Caco-2 (cell line): ENCODE data around the gene GREB1. TPM values are rescaled to one million over a fixed set of nuclear protein-coding genes. Genes with fewer than 3 reads are reported as not detected.
A peak's percentile ranks its signal among the peaks of the same experiment; 100 is the strongest.

Experiments used
- BruUV-seq: library from RNA; stranded (reverse); fragments of 400-500 nt; replicated peaks from 2 replicates; lab custom pipeline; 2021; lab: Mats Ljungman, UMichigan
- CTCF ChIA-PET: fragments of 300-600 bp; sonication (Branson Sonifier 250); formaldehyde crosslinking; loops from one replicate; lab custom pipeline; 2022; ENCODE audit warnings: antibody characterized with exemption; lab: Charles Lee
- POLR2A ChIA-PET: fragments of 300-600 bp; sonication (Branson Sonifier 250); formaldehyde crosslinking; loops from one replicate; lab custom pipeline; 2022; ENCODE audit warnings: antibody characterized with exemption; lab: Charles Lee
- DNase-seq, 2 experiments: peaks; one replicate each; pipeline versions ENCODE4 v3.0.0 to v3.0.0-alpha.2; 2020 to 2022
- H3K27me3 ChIP-seq: replicated peaks from 2 replicates; pipeline ENCODE4 v1.6.0; 2011; ENCODE audit warnings: low read length; ENCODE audit not compliant: control insufficient read depth, insufficient read depth
- H3K36me3 ChIP-seq: 2 replicates; pipeline ENCODE4 v1.5.1; 2011; ENCODE audit warnings: low read length; ENCODE audit not compliant: control insufficient read depth, insufficient read depth
- H3K4me1 ChIP-seq: fragments of 250-450 bp; sonication (Bioruptor Pico); 2 replicates; pipeline ENCODE4 v1.5.1; 2020; ENCODE audit warnings: mild to moderate bottlenecking
- H3K4me3 ChIP-seq: 2 replicates; pipeline ENCODE4 v1.5.1; 2011; ENCODE audit warnings: low read depth, mild to moderate bottlenecking, control low read depth, low read length
- H3K9me3 ChIP-seq: fragments of 250-450 bp; sonication (Bioruptor Pico); 2 replicates; pipeline ENCODE4 v1.5.1; 2020; ENCODE audit warnings: mild to moderate bottlenecking, moderate library complexity
- H3K27ac Mint-ChIP-seq: one replicate; pipeline ENCODE4 v1.8.0; 2022; ENCODE audit warnings: mixed read lengths; ENCODE audit not compliant: unreplicated experiment
- H3K27me3 Mint-ChIP-seq: one replicate; pipeline ENCODE4 v1.8.0; 2022; ENCODE audit warnings: mixed read lengths; ENCODE audit not compliant: insufficient read depth, unreplicated experiment
- H3K36me3 Mint-ChIP-seq: one replicate; pipeline ENCODE4 v1.8.0; 2022; ENCODE audit warnings: mild to moderate bottlenecking, mixed read lengths; ENCODE audit not compliant: insufficient read depth, unreplicated experiment
- H3K4me1 Mint-ChIP-seq: one replicate; pipeline ENCODE4 v1.8.0; 2022; ENCODE audit warnings: low read depth, mixed read lengths; ENCODE audit not compliant: unreplicated experiment
- H3K4me3 Mint-ChIP-seq: one replicate; pipeline ENCODE4 v1.8.0; 2022; ENCODE audit warnings: mild to moderate bottlenecking, moderate library complexity, mixed read lengths; ENCODE audit not compliant: unreplicated experiment
- H3K9me3 Mint-ChIP-seq: one replicate; pipeline ENCODE4 v1.8.0; 2022; ENCODE audit warnings: mixed read lengths; ENCODE audit not compliant: unreplicated experiment
- CTCF ChIP-seq, 2 experiments: fragments of 200-600 bp in 1 of 2; IDR thresholded peaks; 1 replicate in 1 of 2; 2 replicates in 1 of 2; pipeline versions ENCODE4 v1.5.1 to v1.8.0; 2011 to 2022; ENCODE audit warnings: antibody characterized with exemption in 1 of 2, control low read depth in 1 of 2, inconsistent platforms in 1 of 2, low read depth in 1 of 2, low read length in 1 of 2, mild to moderate bottlenecking in 1 of 2, moderate library complexity in 1 of 2; ENCODE audit not compliant: insufficient read depth in 1 of 2, severe bottlenecking in 1 of 2, unreplicated experiment in 1 of 2
- intact Hi-C: fragments of 100-400 bp; cut with micrococcal nuclease; formaldehyde crosslinking; loops from one replicate; pipeline ENCODE4 v1.10.0; 2022; ENCODE audit not compliant: unreplicated experiment
- total RNA-seq: library from RNA; stranded (reverse); gene quantifications from 2 replicates; pipeline ENCODE4 v1.2.3, GENCODE V29; 2022

GREB1 gene
- total RNA-seq, 1 experiment from 2014 or later: 2.4 TPM

- ChIA-PET POLR2A (no interaction called here), CTCF (interaction anchor here (0.7 to 1.3 kb wide), 4 partner anchors 16 to 112 kb away, joined by 3 to 9 read pairs (median 4); no protein-coding TSS in a partner anchor)
- H3K9me3 ChIP-seq: no peaks in the 10 kb centered on the region
- H3K36me3 Mint-ChIP-seq: no peaks in the 10 kb centered on the region
- H3K36me3 ChIP-seq: no peaks in the 10 kb centered on the region
- no peak overlapping the region for H3K4me3 ChIP-seq
- intact Hi-C loops: loop anchor here (1.0 to 10.0 kb wide), 2 partner anchors 93 to 355 kb away; no protein-coding TSS in a partner anchor
- 0 out of 2 replicates have a peak, but pooled peaks cover 1% of the 10 kb centered on the region for H3K4me1 ChIP-seq
- no peak overlapping the region for H3K27ac Mint-ChIP-seq
- peak in 1 of 2 experiments; percentile 15 for DNase-seq
- H3K4me3 Mint-ChIP-seq: no peak overlapping the region
- H3K9me3 Mint-ChIP-seq: no peaks in the 10 kb centered on the region
- H3K27me3 Mint-ChIP-seq: no peaks in the 10 kb centered on the region
- BruUV-seq: no TSS peak
- no peaks in the 10 kb centered on the region for H3K4me1 Mint-ChIP-seq
- peak; percentile 19 to 47 for TF ChIP-seq CTCF (IDR thresholded peaks at IDR 0.05; ENCODE audit: insufficient read depth in 1 of 2, low read depth in 1 of 2, low read length in 1 of 2, severe bottlenecking in 1 of 2, unreplicated experiment in 1 of 2)
- no peaks in the 10 kb centered on the region for H3K27me3 ChIP-seq
These were observed 55.6 kb downstream of the GREB1 start for GRCh38 chr2:11589316-11589940.

DNA sequence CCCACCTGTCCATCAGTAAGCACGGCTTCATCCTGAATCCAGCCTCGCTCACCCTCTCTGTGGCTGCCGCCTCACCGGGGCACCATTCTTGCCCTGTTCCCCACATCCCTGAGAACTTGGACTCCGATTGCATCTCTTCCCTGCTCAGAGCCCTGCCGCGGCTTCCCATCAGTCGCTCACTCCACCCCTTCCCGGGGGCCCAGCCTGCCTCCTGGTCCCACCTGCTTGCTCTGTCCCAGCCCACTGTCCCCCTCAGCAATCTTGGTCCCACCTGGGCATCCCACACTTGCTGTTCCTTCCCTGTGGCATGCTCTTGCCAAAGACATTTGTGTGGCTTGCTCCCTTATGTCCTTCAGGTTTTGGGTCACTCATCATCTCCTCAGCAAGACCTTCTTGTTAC lies 56.3 kb downstream of the GREB1 start:
- no TSS peak for BruUV-seq
- no peaks in the 10 kb centered on the region for H3K9me3 ChIP-seq
- Mint-ChIP-seq H3K27ac (no peak overlapping the region), H3K9me3 (no peaks in the 10 kb centered on the region), H3K36me3 (no peaks in the 10 kb centered on the region), H3K4me3 (no peak overlapping the region), H3K27me3 (no peaks in the 10 kb centered on the region), H3K4me1 (no peaks in the 10 kb centered on the region)
- ChIA-PET CTCF (interaction anchor here (0.7 to 1.3 kb wide), 4 partner anchors 17 to 112 kb away, joined by 3 to 9 read pairs (median 4); no protein-coding TSS in a partner anchor), POLR2A (no interaction called here)
- no peak for TF ChIP-seq CTCF (IDR thresholded peaks at IDR 0.05; ENCODE audit: insufficient read depth in 1 of 2, low read depth in 1 of 2, low read length in 1 of 2, severe bottlenecking in 1 of 2, unreplicated experiment in 1 of 2)
- no peak for DNase-seq
- no peaks in the 10 kb centered on the region for H3K27me3 ChIP-seq
- no peaks in the 10 kb centered on the region for H3K4me1 ChIP-seq
- intact Hi-C loops: no loop called here
- H3K36me3 ChIP-seq: no peaks in the 10 kb centered on the region
- no peak overlapping the region for H3K4me3 ChIP-seq

DNA sequence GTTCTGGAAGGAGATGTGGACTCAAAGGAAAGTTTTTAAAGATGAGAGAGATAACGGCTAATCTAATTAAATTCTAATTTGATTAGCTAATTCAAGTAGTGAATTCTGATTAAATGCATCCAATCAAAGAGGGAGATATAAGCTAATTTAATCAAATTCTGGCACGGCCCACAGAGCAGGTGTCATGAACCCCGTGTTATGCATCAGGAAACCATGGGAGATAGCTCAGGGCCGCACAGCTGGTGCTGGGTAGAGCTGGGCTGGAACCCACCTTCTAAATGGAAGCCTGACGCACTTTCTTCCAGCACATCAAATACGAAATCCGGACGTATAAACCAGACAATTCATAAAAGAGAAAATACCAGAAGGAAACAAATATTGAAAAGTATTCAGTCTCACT lies 57.2 kb downstream of the GREB1 start:
- no peak overlapping the region for H3K27ac Mint-ChIP-seq
- no peaks in the 10 kb centered on the region for H3K9me3 Mint-ChIP-seq
- DNase-seq: no peak
- intact Hi-C loops: no loop called here
- no peak overlapping the region for H3K4me3 ChIP-seq
- no peaks in the 10 kb centered on the region for H3K27me3 Mint-ChIP-seq
- no peaks in the 10 kb centered on the region for H3K27me3 ChIP-seq
- H3K4me1 Mint-ChIP-seq: no peaks in the 10 kb centered on the region
- H3K36me3 ChIP-seq: no peaks in the 10 kb centered on the region
- H3K4me3 Mint-ChIP-seq: no peak overlapping the region
- POLR2A ChIA-PET: no interaction called here
- BruUV-seq: no TSS peak
- CTCF ChIA-PET: no interaction called here
- no peaks in the 10 kb centered on the region for H3K36me3 Mint-ChIP-seq
- no peaks in the 10 kb centered on the region for H3K9me3 ChIP-seq
- TF ChIP-seq CTCF (IDR thresholded peaks at IDR 0.05; ENCODE audit: insufficient read depth in 1 of 2, low read depth in 1 of 2, low read length in 1 of 2, severe bottlenecking in 1 of 2, unreplicated experiment in 1 of 2): no peak
- no peaks in the 10 kb centered on the region for H3K4me1 ChIP-seq
